ENCODE results near the gene ZNF677. TPM values are rescaled to one million over a fixed set of nuclear protein-coding genes. Genes with fewer than 3 reads are reported as not detected.

ZNF677 gene
- total and polyA plus RNA-seq, 9 of the 15 experiments (the other 6 are each of a cell fraction or from before 2014, with no cell fraction given) = 1.5 to 2.3 (median 1.8) TPM

DNA sequence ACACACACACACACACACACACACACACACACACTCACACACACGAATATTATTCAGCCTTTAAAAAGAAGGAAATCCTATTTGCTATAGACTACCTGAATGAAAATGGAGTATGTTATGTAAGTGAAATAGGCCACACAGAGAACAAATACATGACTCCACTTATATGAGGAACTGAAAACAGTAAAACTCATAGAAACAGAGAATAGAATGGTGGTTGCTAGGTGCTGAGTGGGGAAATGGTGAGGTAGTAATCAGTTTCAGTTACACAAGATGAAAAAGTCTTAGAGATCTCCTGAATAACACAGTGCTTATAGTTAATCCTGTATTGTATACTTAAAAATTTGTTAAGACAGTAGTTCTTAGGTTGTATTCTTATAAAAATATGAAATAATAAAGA, 8.2 kb downstream of the ZNF677 start:
- FAIRE-seq = no peak

More for the DNA sequence above, 8.2 kb downstream of the ZNF677 start:
- no peaks in the 10 kb centered on the region for H3K79me2 ChIP-seq (ENCODE audit: control insufficient read depth, insufficient read depth, low read length)
- H4K20me1 ChIP-seq (replicated peaks; ENCODE audit: control insufficient read depth, insufficient read depth, low read length) = no peaks in the 10 kb centered on the region
- H3K9me3 ChIP-seq (replicated peaks; ENCODE audit: control insufficient read depth, insufficient read depth, low read depth, low read length) = no peaks in the 10 kb centered on the region; the same call in 1 of the 2 replicates
- WGBS (ENCODE audit: insufficient coverage, low coverage, missing lambda C conversion rate) = 0% methylated on average over 1 of the region's 1 CpG
- CTCF ChIA-PET (ENCODE audit: low intra/inter-chr PET ratio) = no interaction called here
- POLR2A ChIA-PET = no interaction called here
- no peaks in the 10 kb centered on the region for H3K36me3 ChIP-seq (ENCODE audit: control insufficient read depth, insufficient read depth, low read length)
- H2AFZ ChIP-seq (ENCODE audit: low read depth, low read length) = no peak overlapping the region
- no peak for ATAC-seq
- DNase-seq (ENCODE audit: extremely low read depth in 1 of 4, low spot score in 3 of 4) = no peak
- in situ Hi-C loops (cut with MboI) (no loop called here), intact Hi-C loops (cut with micrococcal nuclease) (no loop called here)
- no TSS peak for BruUV-seq (replicated peaks)
- no peaks in the 10 kb centered on the region for H3K27me3 ChIP-seq (ENCODE audit: control insufficient read depth in 2 of 2, insufficient read depth in 2 of 2, low read length in 2 of 2)
- H3K9ac ChIP-seq (ENCODE audit: insufficient read depth in 1 of 2, low read depth in 2 of 2, low read length in 2 of 2) = no peak overlapping the region
- H3K9me1 ChIP-seq (ENCODE audit: control insufficient read depth, insufficient read depth, low read length) = no peaks in the 10 kb centered on the region
- TF ChIP-seq GTF2E2 (tag; IDR thresholded peaks at IDR 0.05) (no peak), ZNF143 (CRISPR knock-in tag; IDR thresholded peaks at IDR 0.05) (no peak), ILF3 (IDR thresholded peaks at IDR 0.05; ENCODE audit: borderline replicate concordance) (no peak), OTX1 (CRISPR knock-in tag; IDR thresholded peaks at IDR 0.05) (no peak), KDM5B (IDR thresholded peaks at IDR 0.05; ENCODE audit: insufficient replicate concordance, low read depth, low read length) (no peak), ZEB2 (IDR thresholded peaks at IDR 0.05) (no peak), ZNF695 (CRISPR knock-in tag; IDR thresholded peaks at IDR 0.05) (no peak), RBFOX2 (IDR thresholded peaks at IDR 0.05; ENCODE audit: low read depth, low read length) (no peak), NUFIP1 (IDR thresholded peaks at IDR 0.05; ENCODE audit: partially characterized antibody) (no peak), ZNF77 (CRISPR knock-in tag; IDR thresholded peaks at IDR 0.05) (no peak), FOXJ2 (tag; IDR thresholded peaks at IDR 0.05) (no peak), NR2C1 (IDR thresholded peaks at IDR 0.05) (no peak), NR2C1 (tag; IDR thresholded peaks at IDR 0.05) (no peak), ZNF263 (CRISPR knock-in tag; IDR thresholded peaks at IDR 0.05; ENCODE audit: borderline replicate concordance) (no peak), IFI16 (CRISPR knock-in tag; IDR thresholded peaks at IDR 0.05) (no peak)
- TF ChIP-seq, protein P1, sequence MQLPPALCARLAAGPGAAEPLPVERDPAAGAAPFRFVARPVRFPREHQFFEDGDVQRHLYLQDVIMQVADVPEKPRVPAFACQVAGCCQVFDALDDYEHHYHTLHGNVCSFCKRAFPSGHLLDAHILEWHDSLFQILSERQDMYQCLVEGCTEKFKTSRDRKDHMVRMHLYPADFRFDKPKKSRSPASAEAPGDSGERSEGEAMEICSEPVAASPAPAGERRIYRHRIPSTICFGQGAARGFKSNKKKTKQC (CRISPR knock-in tag; IDR thresholded peaks at IDR 0.05) = no peak
- TF ChIP-seq, protein P2, sequence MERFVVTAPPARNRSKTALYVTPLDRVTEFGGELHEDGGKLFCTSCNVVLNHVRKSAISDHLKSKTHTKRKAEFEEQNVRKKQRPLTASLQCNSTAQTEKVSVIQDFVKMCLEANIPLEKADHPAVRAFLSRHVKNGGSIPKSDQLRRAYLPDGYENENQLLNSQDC (CRISPR knock-in tag; IDR thresholded peaks at IDR 0.05) = no peak
- TF ChIP-seq, protein P3, sequence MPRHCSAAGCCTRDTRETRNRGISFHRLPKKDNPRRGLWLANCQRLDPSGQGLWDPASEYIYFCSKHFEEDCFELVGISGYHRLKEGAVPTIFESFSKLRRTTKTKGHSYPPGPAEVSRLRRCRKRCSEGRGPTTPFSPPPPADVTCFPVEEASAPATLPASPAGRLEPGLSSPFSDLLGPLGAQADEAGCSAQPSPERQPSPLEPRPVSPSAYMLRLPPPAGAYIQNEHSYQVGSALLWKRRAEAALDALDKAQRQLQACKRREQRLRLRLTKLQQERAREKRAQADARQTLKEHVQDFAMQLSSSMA (CRISPR knock-in tag; IDR thresholded peaks at IDR 0.05) = no peak
- TF ChIP-seq, protein P4, sequence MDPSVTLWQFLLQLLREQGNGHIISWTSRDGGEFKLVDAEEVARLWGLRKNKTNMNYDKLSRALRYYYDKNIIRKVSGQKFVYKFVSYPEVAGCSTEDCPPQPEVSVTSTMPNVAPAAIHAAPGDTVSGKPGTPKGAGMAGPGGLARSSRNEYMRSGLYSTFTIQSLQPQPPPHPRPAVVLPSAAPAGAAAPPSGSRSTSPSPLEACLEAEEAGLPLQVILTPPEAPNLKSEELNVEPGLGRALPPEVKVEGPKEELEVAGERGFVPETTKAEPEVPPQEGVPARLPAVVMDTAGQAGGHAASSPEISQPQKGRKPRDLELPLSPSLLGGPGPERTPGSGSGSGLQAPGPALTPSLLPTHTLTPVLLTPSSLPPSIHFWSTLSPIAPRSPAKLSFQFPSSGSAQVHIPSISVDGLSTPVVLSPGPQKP (CRISPR knock-in tag; IDR thresholded peaks at IDR 0.05) = no peak
- H3K4me2 ChIP-seq (ENCODE audit: insufficient read depth, low read length) = no peak overlapping the region
- H3K4me1 ChIP-seq (replicated peaks in 1 of 2; ENCODE audit: control insufficient read depth in 2 of 2, insufficient read depth in 2 of 2, low read length in 2 of 2) = no peaks in the 10 kb centered on the region
- no peak overlapping the region for H3K27ac ChIP-seq (ENCODE audit: extremely low read depth, low read depth, low read length)
- H3K4me3 ChIP-seq = no peak overlapping the region
